HPDE6-E6E7 (cell line): ENCODE results near the gene ATP5F1E.
A peak's percentile ranks its signal among the peaks of the same experiment; 100 is the strongest.
"Not testable (repeated sequence)": the region's sequence is repeated elsewhere in the genome, so short reads cannot be mapped to it uniquely, and the experiment has no call there.

ENCODE experiments used
- DNase-seq: peaks from one replicate; pipeline ENCODE4 v3.0.0; 2011; ENCODE audit warnings: missing footprints; ENCODE audit errors: extremely low spot score

ATP5F1E gene

DNA sequence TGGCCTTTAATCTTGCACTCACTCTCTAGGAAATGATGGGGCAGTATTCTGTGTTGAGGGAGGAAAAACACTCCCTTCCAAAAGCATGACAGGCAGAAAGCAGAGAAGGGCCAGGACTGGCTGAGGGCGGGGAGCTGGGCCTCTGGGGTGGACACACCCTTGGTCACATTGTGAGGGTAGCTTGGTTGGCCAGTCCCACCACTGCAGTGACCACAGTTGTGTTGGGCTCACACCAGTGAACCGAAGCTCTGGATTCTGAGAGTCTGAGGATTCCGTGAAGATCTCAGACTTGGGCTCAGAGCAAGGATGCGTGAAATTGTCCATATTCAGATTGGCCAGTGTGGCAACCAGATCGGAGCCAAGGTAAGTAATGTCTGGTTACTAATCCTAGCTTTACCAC, 12.9 kb downstream of the ATP5F1E start, which contains the start of gene TUBB1:
Gene TUBB1, plus strand, starts transcription at position 213 of the 400 bp plus-strand sequence. Its CDS starts 94 bp downstream, at position 307.
- no peak for DNase-seq

DNA sequence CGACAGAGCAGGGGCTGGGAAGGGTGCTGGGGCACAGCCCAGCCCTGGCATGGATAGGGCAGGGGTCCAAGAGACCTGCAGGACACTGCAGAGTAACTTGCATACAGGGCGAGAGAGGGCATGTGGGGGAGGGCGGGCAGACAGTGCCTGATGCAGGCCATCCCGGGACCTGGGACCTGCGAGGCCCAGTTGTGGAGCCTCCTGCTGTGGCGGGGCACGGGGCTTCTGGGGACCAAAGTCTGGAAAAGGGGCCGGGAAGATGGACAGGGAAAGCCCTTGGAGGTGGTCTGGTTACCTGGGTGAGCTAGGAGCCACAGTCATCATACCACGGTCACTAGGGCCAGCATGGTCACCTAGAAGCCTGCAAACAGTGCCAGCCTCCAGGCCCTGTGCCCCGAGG, 13.3 kb downstream of the ATP5F1E start:
- DNase-seq = no peak

DNA sequence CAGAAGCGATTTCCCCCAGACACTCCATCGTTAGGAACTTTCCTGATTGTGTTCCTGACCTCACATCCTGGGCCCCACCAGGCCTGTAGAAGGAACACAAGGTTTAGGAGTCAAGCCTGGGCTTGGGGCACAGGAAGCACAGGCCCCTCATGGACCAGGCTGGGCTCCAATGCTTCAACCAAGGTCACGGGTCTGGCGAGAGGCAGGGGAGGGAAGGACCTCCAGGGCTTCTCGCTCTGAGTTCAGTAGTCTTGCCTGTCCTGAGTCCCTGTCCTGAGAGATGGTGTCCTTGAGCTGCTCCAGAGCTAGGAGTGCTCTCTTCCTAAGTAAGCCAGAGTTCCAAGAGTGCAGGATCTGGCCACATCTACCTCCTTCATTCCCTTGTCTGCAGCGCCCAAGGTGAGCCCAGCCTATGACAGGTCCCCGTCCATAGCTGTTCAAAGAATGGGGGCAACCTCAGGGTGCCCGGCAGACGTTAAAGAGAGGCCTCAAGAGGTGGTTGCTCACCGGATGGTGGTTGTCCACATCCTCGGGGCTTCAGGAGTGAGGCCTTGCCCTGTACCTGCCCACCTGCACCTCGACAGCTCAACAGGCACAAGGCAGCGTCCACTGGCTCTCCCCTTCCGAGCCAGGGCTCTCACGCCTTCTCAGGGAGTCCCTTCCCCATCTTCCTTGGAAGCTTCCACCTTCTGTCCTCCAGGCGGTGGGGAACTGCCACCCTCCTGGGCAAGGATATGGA, 14.5 kb downstream of the ATP5F1E start:
- no peak for DNase-seq

DNA sequence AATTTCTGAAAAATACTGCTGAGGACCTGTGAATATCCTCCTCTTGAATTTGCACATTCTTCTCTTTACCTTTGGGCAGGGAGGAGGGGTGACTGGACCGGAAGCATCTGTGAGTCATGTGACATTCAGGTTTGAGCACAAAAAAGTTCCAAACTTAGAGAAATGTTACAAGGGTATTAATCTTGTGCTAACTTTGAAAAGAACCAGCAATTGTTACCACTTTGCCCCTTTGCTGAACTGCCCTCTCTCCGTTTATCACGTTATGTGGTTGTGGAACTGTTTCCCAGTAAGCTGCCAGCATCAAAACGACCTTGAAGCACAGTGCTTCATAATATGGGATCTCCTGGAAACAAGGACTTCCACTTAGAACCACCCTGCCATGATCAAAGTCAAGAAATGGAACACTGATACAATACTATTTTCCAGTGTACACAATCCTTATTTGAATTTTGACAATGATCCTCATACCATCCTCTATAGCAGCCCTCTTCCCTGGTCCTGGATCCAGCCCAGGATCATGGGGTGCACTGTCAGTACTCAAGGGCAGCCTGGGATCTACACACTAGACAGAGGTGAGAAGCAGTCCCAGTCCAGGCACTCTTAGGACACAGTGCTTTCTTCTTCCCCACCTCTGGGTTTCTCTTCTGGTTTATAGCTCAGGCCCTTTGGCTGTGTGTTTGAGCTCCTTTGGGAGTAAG, 15.2 kb downstream of the ATP5F1E start:
- no peak for DNase-seq

DNA sequence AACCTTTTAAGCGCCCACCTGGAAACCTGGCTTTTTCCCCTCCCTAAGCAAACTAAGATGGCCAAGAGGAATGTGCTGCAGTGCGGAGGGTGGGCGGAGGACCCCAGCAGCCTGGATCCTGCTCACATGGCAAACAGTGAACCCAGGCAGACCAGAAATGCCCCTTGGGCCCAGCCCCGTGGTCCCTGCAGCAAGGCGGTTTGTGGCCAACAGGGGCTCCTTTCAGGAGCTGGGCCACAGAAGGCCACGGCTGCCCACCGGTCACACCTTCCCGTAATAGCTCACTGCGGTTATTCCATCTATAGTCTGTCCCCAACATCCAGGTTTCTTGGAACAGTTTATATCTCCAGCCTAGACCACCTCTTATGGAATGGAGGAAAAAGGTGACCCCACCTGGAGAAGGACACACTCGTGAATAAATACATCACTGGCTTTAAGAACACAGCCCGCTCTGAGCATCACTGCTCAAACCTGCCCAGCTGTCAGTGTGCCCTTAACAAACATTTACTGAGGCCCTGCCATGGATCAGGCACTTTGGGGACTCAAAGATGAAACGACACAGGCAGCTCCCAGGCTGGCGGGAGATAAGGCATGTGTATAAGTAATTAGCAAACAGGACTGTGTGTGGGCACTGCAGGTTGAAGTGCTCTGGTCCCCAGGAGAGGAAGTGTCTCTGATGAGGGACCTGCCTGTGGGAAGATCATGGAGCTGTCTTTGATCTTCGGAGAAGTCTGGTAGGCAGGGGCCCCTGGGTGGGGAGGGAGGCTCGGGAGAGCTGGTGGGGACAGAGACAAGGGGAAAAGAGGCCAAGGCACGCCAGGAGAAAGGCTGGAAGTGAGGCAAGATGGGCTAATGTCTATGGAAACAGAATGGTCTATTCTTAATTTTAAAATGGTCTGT, 16.1 kb downstream of the ATP5F1E start:
- DNase-seq = no peak

DNA sequence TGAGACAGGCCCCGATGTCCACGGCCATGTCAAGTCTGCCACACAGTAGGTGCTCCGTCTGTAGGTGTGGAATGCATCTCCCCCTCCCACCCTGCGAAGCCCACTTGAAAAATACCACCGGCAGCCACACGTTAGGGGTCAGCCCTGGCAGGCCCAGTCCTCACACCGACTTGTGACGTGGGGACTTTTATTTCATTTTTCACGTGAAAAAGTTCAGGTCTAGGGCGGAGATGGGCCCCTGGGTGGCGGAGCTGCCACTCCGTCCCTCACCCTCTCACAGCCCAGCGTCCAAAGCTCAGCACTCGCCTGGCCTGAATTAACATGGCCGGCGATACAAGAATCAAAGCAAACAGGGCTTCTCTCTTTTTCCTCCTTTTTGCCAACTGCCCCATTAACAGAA, 16.7 kb downstream of the ATP5F1E start:
- no peak for DNase-seq

DNA sequence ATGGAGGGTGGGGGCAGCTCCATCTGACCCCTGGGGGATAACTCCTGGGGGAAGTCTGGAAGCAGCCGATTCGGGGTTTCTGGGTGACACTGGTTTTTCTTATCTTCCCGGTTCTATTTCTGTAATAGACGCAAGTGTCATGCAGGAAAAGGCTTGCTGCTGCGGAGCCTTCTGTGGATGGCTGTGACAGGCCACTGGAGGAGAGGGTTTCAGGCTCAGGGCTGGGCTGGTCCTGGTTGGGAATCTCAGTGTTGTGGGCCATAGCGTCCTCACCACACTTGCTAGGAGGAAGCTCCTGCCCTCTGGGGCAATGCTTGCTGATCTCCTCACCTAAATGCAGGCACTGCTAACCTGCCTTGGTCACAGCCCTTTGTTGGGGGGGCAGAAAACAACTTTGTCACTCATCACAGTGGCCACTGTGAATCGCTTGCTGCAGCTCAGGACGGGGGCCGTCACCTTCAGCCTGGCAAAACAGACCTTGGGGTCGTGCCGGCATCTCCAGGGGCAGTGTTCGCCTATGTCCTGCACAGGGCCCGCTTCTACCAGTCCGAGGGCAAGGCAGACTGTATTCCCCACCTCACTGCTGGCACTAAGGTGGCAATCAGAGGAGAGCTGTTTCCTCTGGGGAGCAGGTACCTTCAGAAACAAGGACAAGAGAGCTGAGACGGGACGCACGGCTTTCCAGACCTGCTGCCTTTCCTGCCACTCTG, 17.3 kb downstream of the ATP5F1E start:
- no peak for DNase-seq

DNA sequence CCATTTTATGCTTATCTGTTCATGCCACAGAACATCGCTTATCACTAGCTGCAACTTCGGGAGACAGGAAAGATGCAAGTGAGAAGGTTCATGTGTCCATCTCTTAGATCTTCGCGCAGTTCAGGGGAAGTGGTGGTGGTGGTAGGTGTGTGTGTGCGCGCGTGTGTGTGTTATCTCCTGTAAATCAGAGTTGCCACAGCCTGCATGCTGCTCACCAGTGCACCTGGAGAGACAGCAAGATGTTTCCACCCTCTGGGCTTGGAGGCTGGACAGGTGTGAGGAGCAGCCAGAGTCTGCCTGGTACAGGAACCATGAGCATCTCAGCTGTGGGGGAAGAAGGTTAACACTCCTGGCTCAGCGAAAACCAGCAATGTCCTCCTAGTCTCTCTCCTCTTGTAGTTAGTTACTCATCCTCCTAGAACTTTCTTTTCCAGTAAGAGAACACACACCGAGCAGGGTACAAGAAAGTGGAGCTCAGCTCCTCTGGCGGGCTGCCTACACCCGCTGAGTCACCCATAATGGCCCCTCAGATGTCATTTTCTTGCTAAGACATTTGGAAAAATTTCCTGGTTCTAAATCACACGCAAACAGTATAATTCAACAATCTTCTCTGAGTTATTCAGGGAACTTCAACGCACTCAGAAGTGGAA, 18.1 kb downstream of the ATP5F1E start:
- DNase-seq = no peak

DNA sequence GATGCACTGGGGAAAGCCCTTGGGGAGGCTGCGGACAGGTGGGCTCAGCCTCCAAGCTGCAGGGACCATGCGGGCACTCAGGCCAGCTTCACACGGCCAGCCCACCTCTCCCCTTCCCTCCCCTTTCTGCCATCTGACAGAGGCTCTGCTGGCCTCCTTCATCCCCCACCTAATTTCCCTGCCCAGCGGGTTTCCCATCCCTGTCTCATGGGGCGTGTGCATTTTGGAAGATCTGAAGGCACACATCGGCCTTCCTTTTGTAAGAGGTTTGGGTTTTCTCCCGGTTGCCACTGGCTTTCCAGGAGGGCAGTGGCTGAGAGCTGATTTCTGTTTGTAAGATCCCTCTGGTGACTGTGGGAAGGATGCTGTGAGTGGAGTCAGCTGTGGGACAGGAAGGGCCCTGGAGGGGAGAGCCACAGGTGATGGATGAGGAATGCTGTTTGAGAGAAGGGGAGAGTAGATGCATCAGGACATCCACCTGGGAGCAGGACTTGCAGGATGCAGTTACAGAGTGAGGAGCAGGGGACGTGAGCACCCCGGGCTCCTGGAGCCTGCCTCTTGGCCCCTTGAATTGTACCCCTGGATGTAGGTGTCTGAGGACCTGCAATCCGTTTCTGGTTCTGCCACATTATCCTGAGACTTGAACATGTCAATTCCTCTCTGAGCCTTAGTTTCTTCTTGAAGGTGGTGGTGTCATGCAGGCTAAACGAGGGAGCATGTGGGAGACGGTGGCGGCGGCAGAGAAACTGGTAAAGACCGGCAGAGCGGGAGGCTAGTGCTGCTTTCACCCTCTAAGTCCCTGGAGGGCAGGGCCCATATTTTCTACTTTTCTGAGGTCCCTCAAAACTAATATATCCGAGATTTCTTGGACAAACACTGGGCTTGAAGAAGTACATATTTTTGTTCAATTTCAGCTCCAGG, 18.8 kb downstream of the ATP5F1E start:
- no peak for DNase-seq

DNA sequence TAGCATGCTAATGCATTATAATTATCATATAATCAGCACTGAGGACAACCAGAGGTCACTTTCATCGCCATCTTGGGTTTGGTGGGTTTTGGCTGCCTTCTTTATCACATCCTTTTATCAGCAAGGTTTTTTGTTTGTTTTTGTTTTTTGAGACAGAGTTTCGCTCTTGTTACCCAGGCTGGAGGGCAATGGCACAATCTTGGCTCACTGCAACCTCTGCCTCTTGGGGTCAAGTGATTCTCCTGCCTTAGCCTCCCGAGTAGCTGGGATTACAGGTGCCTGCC, 20.3 kb downstream of the ATP5F1E start:
- DNase-seq = not testable (repeated sequence)

DNA sequence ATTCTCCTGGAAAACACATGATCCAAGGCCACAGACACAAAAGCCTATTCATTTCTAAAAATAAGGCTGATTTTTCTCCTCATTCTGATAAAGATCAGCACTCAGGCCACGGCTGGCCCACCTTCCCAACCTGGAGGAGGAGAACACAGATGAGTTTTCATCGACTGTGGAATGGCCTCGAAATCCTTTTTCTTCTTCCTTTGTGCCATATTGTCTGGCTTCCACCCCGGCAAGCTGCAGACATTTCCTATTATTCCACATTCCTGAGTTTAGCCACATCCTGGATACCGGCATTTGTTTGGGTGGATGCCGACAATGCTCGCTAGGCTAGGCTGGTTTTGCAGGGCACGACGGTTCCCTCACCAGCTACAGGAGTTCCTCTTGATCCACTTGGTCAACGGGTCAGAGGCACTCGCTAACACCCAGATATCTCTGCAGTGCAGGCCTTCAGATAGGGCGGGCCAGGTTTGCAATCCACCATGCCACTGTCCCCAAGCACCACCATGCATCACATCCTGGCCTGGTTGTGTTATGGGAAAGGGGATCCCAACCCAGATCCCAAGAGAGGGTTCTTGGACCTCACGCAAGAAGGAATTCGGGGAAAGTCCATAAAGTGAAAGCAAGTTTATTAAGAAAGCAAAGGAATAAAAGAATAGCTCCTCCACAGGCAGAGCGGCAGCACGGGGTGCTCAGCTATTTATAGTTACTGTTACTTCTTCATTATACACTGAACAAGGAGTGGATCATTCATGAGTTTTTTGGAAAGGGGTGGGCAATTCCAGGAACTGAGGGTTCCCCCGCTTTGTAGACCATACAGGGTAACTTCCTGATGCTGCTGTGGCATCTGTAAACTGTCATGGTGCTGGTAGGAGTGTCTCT, 20.9 kb downstream of the ATP5F1E start:
- peak; percentile 93 for DNase-seq

DNA sequence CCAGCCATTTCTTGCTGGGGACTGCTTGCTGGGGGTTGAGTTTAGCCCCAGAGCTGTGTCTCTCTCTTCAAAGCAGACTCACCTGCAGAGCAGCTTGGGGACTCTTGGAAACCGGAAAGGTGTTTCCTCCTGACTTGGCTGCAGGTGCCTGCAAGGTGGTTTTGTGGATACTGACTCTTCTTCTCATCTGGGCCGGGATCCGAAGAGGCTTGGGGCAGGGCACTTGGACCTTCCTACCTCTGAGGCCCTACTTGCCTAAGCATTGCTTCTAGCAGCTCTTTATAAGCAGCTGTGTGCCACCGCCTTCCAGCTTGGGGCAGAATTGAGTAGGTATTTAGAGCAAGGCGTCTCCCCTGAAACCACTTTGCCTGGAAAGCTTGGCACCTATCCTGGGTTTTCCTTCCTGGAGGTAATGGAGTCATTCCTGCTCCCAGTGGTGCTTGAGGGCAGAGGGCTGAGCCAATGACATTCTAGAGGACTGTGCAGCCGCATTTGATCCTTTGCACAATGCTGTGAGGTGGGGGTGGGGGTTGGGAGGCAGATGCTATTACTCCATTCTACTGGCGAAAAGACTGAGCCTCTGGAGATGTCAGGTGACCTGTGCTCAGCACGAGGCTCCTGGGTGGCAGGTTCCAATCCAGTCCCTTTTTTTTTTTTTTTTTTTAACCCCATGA, 21.7 kb downstream of the ATP5F1E start:
- DNase-seq = no peak

DNA sequence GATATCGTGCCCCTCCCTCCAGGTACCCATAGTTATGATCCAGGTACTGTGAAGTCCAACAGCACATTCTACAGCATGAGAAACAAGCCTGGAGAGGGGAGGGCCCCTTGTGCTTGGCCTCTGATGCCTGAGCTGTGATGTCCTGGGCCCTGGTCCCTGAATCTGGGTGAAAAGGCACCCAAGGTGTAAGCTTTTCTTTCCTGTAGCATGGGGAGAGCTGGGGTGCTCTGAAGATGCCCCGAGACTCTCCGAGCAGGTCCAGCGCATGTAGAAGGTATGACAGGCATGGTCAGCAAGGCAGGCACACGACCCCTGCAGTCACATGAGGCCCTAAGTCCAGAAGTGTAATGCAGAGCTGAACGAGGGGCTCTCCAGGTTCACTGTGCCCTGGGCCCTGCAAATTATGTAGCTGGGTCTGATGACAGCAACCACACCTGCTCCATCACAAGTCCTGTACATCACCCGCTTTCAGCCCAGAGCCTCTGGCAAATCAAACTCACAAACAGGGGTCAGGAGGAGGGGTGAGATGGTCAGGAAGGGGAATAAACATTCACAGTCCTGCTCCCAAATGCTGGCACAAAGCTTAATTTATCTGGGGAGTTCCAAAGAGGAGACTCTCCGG, 23.3 kb downstream of the ATP5F1E start:
- DNase-seq = no peak

DNA sequence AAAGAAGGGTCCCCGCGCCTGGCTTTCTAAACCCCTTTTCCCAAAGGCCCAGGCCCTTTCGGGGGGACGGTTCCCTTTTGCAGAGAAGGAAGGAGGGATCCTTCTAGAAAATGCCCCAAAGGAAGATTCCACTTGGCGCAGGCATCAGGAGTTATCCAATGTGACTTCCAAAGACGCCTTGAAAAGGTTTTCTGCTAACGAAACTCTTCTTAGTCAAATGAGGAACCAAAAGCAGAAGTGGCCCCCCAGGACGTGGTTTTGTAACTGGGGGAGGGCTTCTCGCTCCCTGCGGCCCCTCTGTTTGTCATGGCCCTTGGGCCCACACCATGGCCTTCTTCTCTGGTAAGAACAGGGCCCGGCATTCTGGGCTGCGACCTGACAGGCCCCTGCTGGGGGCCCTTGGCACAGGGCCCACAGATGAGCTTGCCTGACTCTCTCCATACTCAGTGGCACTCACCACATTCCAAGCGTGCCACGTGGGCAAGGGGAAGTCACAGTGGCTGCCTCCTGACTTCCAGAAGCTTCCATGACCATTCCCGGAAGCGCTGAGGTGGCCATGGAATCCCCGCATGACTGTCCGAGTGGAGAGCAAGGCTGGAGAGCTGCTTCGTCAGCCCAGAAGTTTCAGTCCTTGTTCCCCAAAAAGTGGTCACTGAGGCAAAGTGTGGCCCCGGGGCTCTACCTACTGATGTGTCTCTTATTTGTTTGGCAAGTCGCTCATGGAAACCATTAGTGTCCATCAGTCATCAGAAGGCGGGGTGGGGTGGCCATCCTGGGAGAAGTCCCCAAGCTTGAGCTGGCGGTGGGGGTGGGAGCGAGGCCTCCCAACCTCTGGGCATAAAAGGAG, 24.2 kb downstream of the ATP5F1E start:
- DNase-seq = no peak

DNA sequence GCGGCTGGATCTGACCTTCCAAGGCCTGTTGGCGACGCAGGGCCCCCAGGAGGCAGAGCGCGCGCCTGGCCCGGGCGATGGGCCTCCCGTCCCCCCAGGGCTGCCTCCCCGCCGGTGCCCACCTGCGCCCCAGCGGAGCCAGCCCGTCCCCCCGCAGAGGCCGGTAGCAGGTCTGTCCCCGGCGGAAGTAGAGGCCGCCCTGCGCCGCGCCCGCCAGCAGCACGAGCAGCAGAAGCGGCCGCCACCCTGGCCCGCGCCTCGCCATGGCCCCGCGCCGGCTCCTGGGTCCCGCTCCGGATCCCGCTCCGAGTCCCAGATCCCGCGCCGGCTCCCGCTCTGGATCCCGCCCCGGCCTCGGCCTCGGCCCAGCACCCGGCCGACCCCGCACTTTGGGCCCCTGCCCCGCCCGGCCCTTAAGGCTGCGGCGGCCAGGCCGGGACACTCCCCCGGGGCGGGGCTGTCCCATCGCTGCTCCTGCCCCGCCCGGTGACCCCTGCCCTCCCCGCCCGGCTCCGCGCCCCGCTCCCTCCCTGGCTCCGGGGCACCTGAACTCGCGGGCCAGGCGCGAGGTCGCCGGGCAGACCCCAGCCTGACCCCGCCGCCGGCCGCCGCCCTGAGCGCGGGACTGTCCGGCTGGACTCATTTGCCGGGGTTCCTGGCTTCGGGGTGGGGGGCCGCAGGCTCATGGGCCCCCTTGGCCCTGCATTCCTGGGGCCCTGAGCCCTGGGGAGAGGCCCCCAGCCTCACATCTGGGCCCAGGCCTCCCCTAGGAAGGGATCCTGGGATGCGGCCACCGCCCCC, 25.1 kb downstream of the ATP5F1E start, which contains the start of gene CTSZ:
Gene CTSZ, minus strand, starts transcription at position 391 of the 801 bp plus-strand sequence. Its CDS starts 126 bp downstream, at position 265.
- DNase-seq = peak; percentile 78

DNA sequence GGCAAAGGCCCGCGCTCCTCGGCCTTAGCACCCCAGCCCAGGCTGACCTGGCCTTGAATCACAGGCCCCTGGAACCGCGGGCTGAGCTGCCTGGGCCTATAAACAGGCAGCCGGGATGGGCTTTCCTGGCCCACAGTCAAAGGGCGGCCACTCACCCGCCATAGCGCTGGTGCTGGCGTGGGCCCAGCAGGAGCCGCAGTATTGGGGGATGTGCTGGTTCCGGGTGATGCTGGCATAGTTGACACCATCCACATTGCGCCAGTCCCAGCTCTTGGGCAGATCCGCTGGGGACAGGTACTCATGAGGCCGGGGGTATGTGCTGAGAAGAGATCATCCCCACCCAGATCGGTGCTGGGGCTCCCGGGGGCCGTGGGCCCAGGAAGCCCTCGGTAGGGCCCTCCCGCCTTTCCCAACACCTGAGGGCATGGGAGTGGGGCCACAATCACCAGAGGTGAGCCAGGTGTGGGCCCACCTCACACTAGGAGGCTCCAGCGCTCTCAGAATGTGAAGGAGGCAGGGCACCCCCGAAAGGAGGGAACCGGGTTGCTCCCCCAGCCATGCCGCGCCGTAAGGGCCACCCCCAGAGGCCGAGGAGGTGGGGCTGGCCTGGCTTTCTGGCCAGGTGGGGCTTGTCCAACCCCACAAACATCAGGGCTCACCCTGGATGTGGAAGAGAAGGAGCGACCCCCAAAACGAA, 25.8 kb downstream of the ATP5F1E start:
- DNase-seq = no peak
